Gastrocnemius medialis (tissue), 4 donors: ENCODE data around the gene ASTN2. TPM values are rescaled to one million over a fixed set of nuclear protein-coding genes. Genes with fewer than 3 reads are reported as not detected.

Experiments
- ATAC-seq, 2 donors: fragments of 150-250 bp; one replicate each; pipeline ENCODE4 v1.9.1; 2016
- DNase-seq, 2 donors: peaks; one replicate each; pipeline ENCODE4 v3.0.0-alpha.2; 2019
- H3K27ac ChIP-seq, 4 donors: fragments of 200-600 bp; sonication (generic); 1 replicate in 1 of 4; 2 replicates in 3 of 4; pipeline ENCODE4 v1.5.1; 2016 to 2018; ENCODE audit warnings: mild to moderate bottlenecking in 2 of 4, moderate library complexity in 1 of 4
- H3K27me3 ChIP-seq, 3 donors: fragments of 200-600 bp; sonication (generic) in 2 of 3; 1 replicate in 1 of 3; 2 replicates in 2 of 3; pipeline versions ENCODE4 v1.5.1 to v1.6.0; 2016 to 2019; ENCODE audit warnings: mild to moderate bottlenecking in 1 of 3, moderate library complexity in 1 of 3
- H3K36me3 ChIP-seq, 2 donors: fragments of 200-600 bp; sonication (generic) in 1 of 2; one replicate each; pipeline ENCODE4 v1.5.1; 2017 to 2018
- H3K4me1 ChIP-seq, 2 donors: fragments of 200-600 bp; sonication (generic) in 1 of 2; one replicate each; pipeline ENCODE4 v1.5.1; 2016 to 2017; ENCODE audit warnings: mild to moderate bottlenecking in 2 of 2
- H3K4me3 ChIP-seq, 4 donors: fragments of 200-600 bp; sonication (generic) in 3 of 4; 1 replicate in 1 of 4; 2 replicates in 3 of 4; pipeline ENCODE4 v1.5.1; 2016 to 2019; ENCODE audit warnings: mild to moderate bottlenecking in 2 of 4
- H3K9me3 ChIP-seq, 3 donors: fragments of 200-600 bp; sonication (generic) in 2 of 3; 1 replicate in 1 of 3; 2 replicates in 2 of 3; pipeline ENCODE4 v1.5.1; 2016 to 2019
- CTCF ChIP-seq, 5 experiments: fragments of 450-650 bp in 3 of 5; fragments of 200-600 bp in 2 of 5; sonication (generic) in 2 of 5; IDR thresholded peaks in 4 of 5; conservative IDR thresholded peaks in 1 of 5; 1 replicate in 4 of 5; 2 replicates in 1 of 5; pipeline ENCODE4 v1.5.1; 2016 to 2019; ENCODE audit warnings: antibody characterized with exemption in 5 of 5, mild to moderate bottlenecking in 3 of 5, moderate library complexity in 3 of 5
- POLR2A ChIP-seq, 2 donors: fragments of 450-650 bp; IDR thresholded peaks; one replicate each; pipeline ENCODE4 v1.6.1; 2017; ENCODE audit warnings: antibody characterized with exemption in 2 of 2, mild to moderate bottlenecking in 2 of 2, moderate library complexity in 2 of 2
- in situ Hi-C, 4 donors: fragments of 200-750 bp; cut with MboI; loops; one replicate each; pipeline versions ENCODE4 v1.15.0 to v1.8.0; 2017; ENCODE audit warnings: low sequenced_read_pairs in 4 of 4
- intact Hi-C: fragments of 100-400 bp; cut with DNase I; formaldehyde crosslinking; loops from one replicate; pipeline ENCODE4 v1.15.1; 2023; ENCODE audit warnings: low total_unique reads
- total RNA-seq, 4 donors: library from RNA; depleted of rRNA; stranded (reverse); fragments of >200 nt; gene quantifications; one replicate each; pipeline versions ENCODE4 v1.1.0 to v1.2.3, GENCODE V29; 2016

Gene ASTN2
- total RNA-seq, 4 donors from 2014 or later = 2.5 to 4.6 (median 3.7) TPM

- in situ Hi-C loops (no loop called here), intact Hi-C loops (no loop called here)
- no peak for ATAC-seq
- Histone ChIP-seq H3K36me3 (no peaks in the 10 kb centered on the region), H3K9me3 (no peaks in the 10 kb centered on the region), H3K27me3 (no peaks in the 10 kb centered on the region), H3K27ac (no peak overlapping the region), H3K4me3 (no peak overlapping the region), H3K4me1 (no peaks in the 10 kb centered on the region)
- no peak for DNase-seq
- TF ChIP-seq POLR2A (IDR thresholded peaks at IDR 0.05) (no peak), CTCF (IDR thresholded peaks at IDR 0.05 in 4 of 5, conservative IDR thresholded peaks at IDR 0.05 in 1 of 5) (no peak)
These were observed 1019.2 kb downstream of the ASTN2 start for GRCh38 chr9:116395699-116396037.

GRCh38 chr9:116394894-116395698 lies 1019.8 kb downstream of the ASTN2 start:
- Histone ChIP-seq H3K4me1 (no peaks in the 10 kb centered on the region), H3K27ac (no peak overlapping the region), H3K9me3 (no peaks in the 10 kb centered on the region), H3K27me3 (no peaks in the 10 kb centered on the region), H3K36me3 (no peaks in the 10 kb centered on the region), H3K4me3 (no peak overlapping the region)
- intact Hi-C loops (no loop called here), in situ Hi-C loops (no loop called here)
- TF ChIP-seq POLR2A (IDR thresholded peaks at IDR 0.05) (no peak), CTCF (IDR thresholded peaks at IDR 0.05 in 4 of 5, conservative IDR thresholded peaks at IDR 0.05 in 1 of 5) (no peak)
- no peak for ATAC-seq
- DNase-seq = no peak

GRCh38 chr9:116394070-116394469 lies 1020.8 kb downstream of the ASTN2 start:
- ATAC-seq (no peak), DNase-seq (no peak)
- Histone ChIP-seq H3K27ac (no peak overlapping the region), H3K36me3 (no peaks in the 10 kb centered on the region), H3K4me1 (no peaks in the 10 kb centered on the region), H3K4me3 (no peak overlapping the region), H3K27me3 (no peaks in the 10 kb centered on the region), H3K9me3 (no peaks in the 10 kb centered on the region)
- in situ Hi-C loops (no loop called here), intact Hi-C loops (no loop called here)
- TF ChIP-seq POLR2A (IDR thresholded peaks at IDR 0.05) = no peak
- TF ChIP-seq CTCF (IDR thresholded peaks at IDR 0.05 in 4 of 5, conservative IDR thresholded peaks at IDR 0.05 in 1 of 5) = no peak

GRCh38 chr9:116393198-116393597 lies 1021.7 kb downstream of the ASTN2 start:
- intact Hi-C loops = no loop called here
- Histone ChIP-seq H3K36me3 (no peaks in the 10 kb centered on the region), H3K4me3 (no peak overlapping the region), H3K27ac (no peak overlapping the region), H3K27me3 (no peaks in the 10 kb centered on the region), H3K9me3 (no peaks in the 10 kb centered on the region), H3K4me1 (no peaks in the 10 kb centered on the region)
- ATAC-seq (no peak), DNase-seq (no peak)
- TF ChIP-seq POLR2A (IDR thresholded peaks at IDR 0.05) (no peak), CTCF (IDR thresholded peaks at IDR 0.05 in 4 of 5, conservative IDR thresholded peaks at IDR 0.05 in 1 of 5) (no peak)
- in situ Hi-C loops = no loop called here
